ENCODE results near the gene RAD50. TPM values are rescaled to one million over a fixed set of nuclear protein-coding genes. Genes with fewer than 3 reads are reported as not detected.

Gene RAD50
- total RNA-seq, 4 donors from 2014 or later, result 31.1 to 53.7 (median 35.0) TPM

DNA sequence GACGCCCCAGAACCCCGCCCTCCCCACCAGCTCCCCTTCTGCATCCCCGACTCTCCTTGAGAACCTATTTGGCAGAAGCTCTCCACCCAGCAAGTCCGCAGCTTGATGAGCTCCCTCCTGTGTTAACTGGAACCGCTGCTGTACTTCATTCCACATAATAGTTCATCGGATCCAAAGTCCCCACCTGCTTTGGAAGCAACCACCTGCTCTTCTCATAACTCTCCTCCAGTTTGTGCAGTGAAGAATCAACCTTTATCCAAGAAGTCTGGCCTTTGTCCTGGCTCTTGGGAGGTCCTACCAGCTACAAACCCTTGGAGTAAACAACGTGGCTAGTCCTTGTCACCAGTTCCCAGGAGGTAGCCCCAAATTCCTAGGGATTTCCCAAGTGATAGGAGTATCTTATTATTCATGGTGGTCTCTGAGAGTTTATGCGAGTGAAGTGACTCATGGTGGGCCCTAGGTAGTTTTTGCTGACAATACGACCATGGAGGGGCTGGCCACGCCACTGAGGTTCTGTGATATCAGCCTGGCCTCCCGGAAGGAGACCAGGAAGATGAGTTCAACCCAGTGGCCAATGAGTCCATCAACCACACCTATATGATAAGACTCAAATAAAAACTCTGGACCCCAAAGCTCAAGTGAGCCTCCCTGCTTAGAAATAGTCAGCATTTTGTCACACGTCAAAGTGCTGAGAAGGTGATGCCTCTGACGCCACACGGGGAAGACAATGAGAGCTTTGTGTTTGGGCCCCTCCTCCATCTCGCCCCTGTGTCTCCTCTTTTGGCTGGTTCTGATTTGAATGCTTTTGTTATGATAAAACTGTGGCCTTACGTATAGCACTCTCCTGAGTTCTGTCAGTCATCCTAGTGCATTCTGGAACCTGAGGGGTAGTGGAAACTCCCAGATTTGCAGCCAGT, 113.4 kb downstream of the RAD50 start:
- WGBS, 2 donors (ENCODE audit: low coverage in 1 of 2), result 91 to 95% methylated on average over 9 to 12 of the region's 16 CpGs
- H3K4me3 ChIP-seq, result no peak overlapping the region
- ATAC-seq, result no peak
- peaks cover 0 to 9% (median 0%) of the 10 kb centered on the region in 3 donors for H3K4me1 ChIP-seq
- TF ChIP-seq POLR2AphosphoS5 (IDR thresholded peaks at IDR 0.05) (no peak), POLR2A (IDR thresholded peaks at IDR 0.05) (no peak), EP300 (IDR thresholded peaks at IDR 0.05) (no peak)
- TF ChIP-seq, protein P1, sequence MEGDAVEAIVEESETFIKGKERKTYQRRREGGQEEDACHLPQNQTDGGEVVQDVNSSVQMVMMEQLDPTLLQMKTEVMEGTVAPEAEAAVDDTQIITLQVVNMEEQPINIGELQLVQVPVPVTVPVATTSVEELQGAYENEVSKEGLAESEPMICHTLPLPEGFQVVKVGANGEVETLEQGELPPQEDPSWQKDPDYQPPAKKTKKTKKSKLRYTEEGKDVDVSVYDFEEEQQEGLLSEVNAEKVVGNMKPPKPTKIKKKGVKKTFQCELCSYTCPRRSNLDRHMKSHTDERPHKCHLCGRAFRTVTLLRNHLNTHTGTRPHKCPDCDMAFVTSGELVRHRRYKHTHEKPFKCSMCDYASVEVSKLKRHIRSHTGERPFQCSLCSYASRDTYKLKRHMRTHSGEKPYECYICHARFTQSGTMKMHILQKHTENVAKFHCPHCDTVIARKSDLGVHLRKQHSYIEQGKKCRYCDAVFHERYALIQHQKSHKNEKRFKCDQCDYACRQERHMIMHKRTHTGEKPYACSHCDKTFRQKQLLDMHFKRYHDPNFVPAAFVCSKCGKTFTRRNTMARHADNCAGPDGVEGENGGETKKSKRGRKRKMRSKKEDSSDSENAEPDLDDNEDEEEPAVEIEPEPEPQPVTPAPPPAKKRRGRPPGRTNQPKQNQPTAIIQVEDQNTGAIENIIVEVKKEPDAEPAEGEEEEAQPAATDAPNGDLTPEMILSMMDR (IDR thresholded peaks at IDR 0.05), result no peak
- no peak overlapping the region for H3K27ac ChIP-seq
- H3K9me3 ChIP-seq, result no peaks in the 10 kb centered on the region
- no peaks in the 10 kb centered on the region for H3K27me3 ChIP-seq
- no peaks in the 10 kb centered on the region for H3K36me3 ChIP-seq

DNA sequence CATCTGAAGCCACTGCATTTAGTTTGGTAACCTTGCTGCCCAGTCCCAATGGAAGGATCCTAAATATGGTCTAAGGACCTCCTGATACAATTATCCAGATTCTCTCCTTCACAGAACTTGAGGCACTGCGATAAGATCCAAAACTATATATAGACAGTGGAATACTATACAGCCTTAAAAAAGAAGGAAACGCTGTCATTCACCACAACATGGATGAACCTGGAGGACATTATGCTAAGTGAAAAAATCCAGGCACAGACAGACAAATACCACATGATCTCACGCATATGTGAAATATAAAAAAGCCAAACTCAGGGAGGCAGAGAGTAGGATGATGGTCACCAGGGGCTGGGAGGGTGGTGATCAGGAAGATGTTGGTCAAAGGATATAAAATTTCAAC, 114.2 kb downstream of the RAD50 start:
- no peaks in the 10 kb centered on the region for H3K27me3 ChIP-seq
- H3K9me3 ChIP-seq, result no peaks in the 10 kb centered on the region
- H3K4me3 ChIP-seq, result no peak overlapping the region
- TF ChIP-seq POLR2A (IDR thresholded peaks at IDR 0.05) (no peak), EP300 (IDR thresholded peaks at IDR 0.05) (no peak), POLR2AphosphoS5 (IDR thresholded peaks at IDR 0.05) (no peak)
- TF ChIP-seq, protein P1 (IDR thresholded peaks at IDR 0.05), result no peak
- H3K27ac ChIP-seq, result no peak overlapping the region
- H3K4me1 ChIP-seq, result peaks cover 0 to 9% (median 0%) of the 10 kb centered on the region in 3 donors
- WGBS, 2 donors (ENCODE audit: low coverage in 1 of 2), result 97 to 100% methylated on average over 3 of the region's 3 CpGs
- H3K36me3 ChIP-seq, result no peaks in the 10 kb centered on the region
- ATAC-seq, result no peak

DNA sequence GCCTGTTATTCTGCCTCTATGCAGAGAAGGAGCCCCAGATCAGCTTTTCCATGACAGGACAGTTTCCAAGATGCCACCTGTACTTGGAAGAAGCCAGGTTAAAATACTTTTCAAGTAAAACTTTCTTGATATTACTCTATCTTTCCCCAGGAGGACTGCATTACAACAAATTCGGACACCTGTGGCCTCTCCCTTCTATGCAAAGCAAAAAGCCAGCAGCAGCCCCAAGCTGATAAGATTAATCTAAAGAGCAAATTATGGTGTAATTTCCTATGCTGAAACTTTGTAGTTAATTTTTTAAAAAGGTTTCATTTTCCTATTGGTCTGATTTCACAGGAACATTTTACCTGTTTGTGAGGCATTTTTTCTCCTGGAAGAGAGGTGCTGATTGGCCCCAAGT, 116.7 kb downstream of the RAD50 start:
- H3K27ac ChIP-seq, result no peak overlapping the region
- no peaks in the 10 kb centered on the region for H3K36me3 ChIP-seq
- WGBS, 2 donors (ENCODE audit: low coverage in 1 of 2), result 81% methylated on average over 1 of the region's 1 CpG; no CpG with 5 or more reads in 1 of the 2 donors
- H3K9me3 ChIP-seq, result no peaks in the 10 kb centered on the region
- TF ChIP-seq POLR2AphosphoS5 (IDR thresholded peaks at IDR 0.05) (no peak), EP300 (IDR thresholded peaks at IDR 0.05) (no peak), POLR2A (IDR thresholded peaks at IDR 0.05) (no peak)
- TF ChIP-seq, protein P1 (IDR thresholded peaks at IDR 0.05), result no peak
- H3K4me1 ChIP-seq, result peaks cover 0 to 21% (median 0%) of the 10 kb centered on the region in 3 donors
- ATAC-seq, result no peak
- no peaks in the 10 kb centered on the region for H3K27me3 ChIP-seq
- no peak overlapping the region for H3K4me3 ChIP-seq

DNA sequence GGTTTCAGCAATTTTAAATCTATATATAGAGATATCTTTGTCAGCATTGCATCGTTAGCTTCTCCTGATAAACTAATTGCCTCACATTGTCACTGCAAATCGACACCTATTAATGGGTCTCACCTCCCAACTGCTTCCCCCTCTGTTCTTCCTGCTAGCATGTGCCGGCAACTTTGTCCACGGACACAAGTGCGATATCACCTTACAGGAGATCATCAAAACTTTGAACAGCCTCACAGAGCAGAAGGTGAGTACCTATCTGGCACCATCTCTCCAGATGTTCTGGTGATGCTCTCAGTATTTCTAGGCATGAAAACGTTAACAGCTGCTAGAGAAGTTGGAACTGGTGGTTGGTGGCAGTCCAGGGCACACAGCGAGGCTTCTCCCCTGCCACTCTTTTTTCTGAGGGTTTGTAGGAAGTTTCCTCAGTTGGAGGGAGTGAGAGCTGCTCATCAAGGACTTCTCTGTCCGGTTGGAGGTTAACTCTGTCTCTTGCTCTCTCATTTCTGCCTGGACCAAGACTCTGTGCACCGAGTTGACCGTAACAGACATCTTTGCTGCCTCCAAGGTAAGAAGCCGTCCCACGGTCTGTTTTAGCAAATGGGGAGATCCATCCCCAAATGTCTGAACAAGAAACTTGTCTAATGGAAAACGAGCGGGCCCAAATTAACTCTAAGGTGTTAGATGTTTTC, 117.3 kb downstream of the RAD50 start, which contains the start of gene IL4:
Gene IL4 (plus strand): TSS at position 51 of the 692 bp plus-strand sequence. CDS start 62 bp downstream, at position 113.
- H3K4me3 ChIP-seq, result no peak within 1 kb of the TSS
- H3K4me1 ChIP-seq, result peaks cover 0 to 21% (median 0%) of the 10 kb centered on the region in 3 donors
- ATAC-seq, result no peak
- TF ChIP-seq POLR2AphosphoS5 (IDR thresholded peaks at IDR 0.05), result no peak
- TF ChIP-seq, protein P1 (IDR thresholded peaks at IDR 0.05), result no peak
- TF ChIP-seq EP300 (IDR thresholded peaks at IDR 0.05), result no peak
- TF ChIP-seq POLR2A (IDR thresholded peaks at IDR 0.05), result no peak
- H3K9me3 ChIP-seq, result no peaks in the 10 kb centered on the region
- H3K27me3 ChIP-seq, result no peaks in the 10 kb centered on the region
- 79 to 86% methylated on average over 6 to 10 of the region's 14 CpGs for WGBS, 2 donors (ENCODE audit: low coverage in 1 of 2)
- no peaks in the 10 kb centered on the region for H3K36me3 ChIP-seq
- peak within 1 kb of the TSS in 3 of 4 donors; percentile 52 to 73 (median 66) for H3K27ac ChIP-seq
